Smooth muscle cell (in vitro differentiated cells): ENCODE data around the gene C21orf58. TPM values are rescaled to one million over a fixed set of nuclear protein-coding genes. Genes with fewer than 3 reads are reported as not detected.

Experiments used
- DNase-seq: peaks from one replicate; lab custom pipeline; 2025; ENCODE audit not compliant: unreplicated experiment; lab: John Stamatoyannopoulos, UW
- H2AFZ ChIP-seq: fragments of 200-600 bp; sonication (generic); 2 replicates; pipeline ENCODE4 v1.6.0; 2016; ENCODE audit warnings: antibody characterized with exemption, low read depth, mild to moderate bottlenecking
- H3F3A ChIP-seq: fragments of 200-600 bp; sonication (generic); 2 replicates; pipeline ENCODE4 v1.6.0; 2017; ENCODE audit warnings: antibody characterized with exemption, low read depth
- H3K27ac ChIP-seq: fragments of 200-600 bp; sonication (generic); 2 replicates; pipeline ENCODE4 v1.5.1; 2016; ENCODE audit warnings: low read depth, mild to moderate bottlenecking
- H3K27me3 ChIP-seq: fragments of 200-600 bp; sonication (generic); 2 replicates; pipeline ENCODE4 v1.6.1; 2016; ENCODE audit warnings: low read depth, mild to moderate bottlenecking
- H3K36me3 ChIP-seq: fragments of 200-600 bp; sonication (generic); 2 replicates; pipeline ENCODE4 v1.5.1; 2016; ENCODE audit warnings: low read depth
- H3K4me1 ChIP-seq: fragments of 200-600 bp; sonication (generic); 2 replicates; pipeline ENCODE4 v1.5.1; 2016; ENCODE audit warnings: low read depth
- H3K4me2 ChIP-seq: fragments of 200-600 bp; sonication (generic); 2 replicates; pipeline ENCODE4 v1.6.0; 2016; ENCODE audit warnings: mild to moderate bottlenecking
- H3K4me3 ChIP-seq: fragments of 200-600 bp; sonication (generic); 2 replicates; pipeline ENCODE4 v1.5.1; 2016; ENCODE audit warnings: mild to moderate bottlenecking
- H3K79me2 ChIP-seq: fragments of 200-600 bp; sonication (generic); 2 replicates; pipeline ENCODE4 v1.6.0; 2016; ENCODE audit warnings: low read depth, mild to moderate bottlenecking
- H3K9ac ChIP-seq: fragments of 200-600 bp; sonication (generic); 2 replicates; pipeline ENCODE4 v1.6.0; 2016; ENCODE audit warnings: low read depth
- H3K9me3 ChIP-seq: fragments of 200-600 bp; sonication (generic); replicated peaks from 2 replicates; pipeline ENCODE4 v1.5.1; 2016; ENCODE audit warnings: low read depth
- H4K20me1 ChIP-seq: fragments of 200-600 bp; sonication (generic); 2 replicates; pipeline ENCODE4 v1.6.0; 2016; ENCODE audit warnings: low read depth
- CTCF ChIP-seq: fragments of 200-600 bp; sonication (generic); IDR thresholded peaks from 2 replicates; pipeline ENCODE4 v1.5.1; 2017; ENCODE audit warnings: borderline replicate concordance, mild to moderate bottlenecking, antibody characterized with exemption; ENCODE audit not compliant: insufficient read depth, poor library complexity, severe bottlenecking
- WGBS: methylation state at CpG from one replicate; pipeline ENCODE4 v1.1.7; 2016; ENCODE audit warnings: low lambda C conversion rate; 5-methylcytosine and 5-hydroxymethylcytosine counted together
- polyA plus RNA-seq: library from polyadenylated mRNA; unstranded; fragments of >200 nt; fragmentation: Nextera tagmentation; extraction: Ambion mirVana; gene quantifications from 2 replicates; pipeline ENCODE4 v1.2.1, GENCODE V29; 2016
- total RNA-seq: library from RNA; depleted of rRNA; stranded (reverse); fragments of >200 nt; gene quantifications from 2 replicates; pipeline ENCODE4 v1.2.3, GENCODE V29; 2014

C21orf58 gene
- total and polyA plus RNA-seq, 2 experiments from 2014 or later = 3.9 to 4.5 TPM

- no peak for DNase-seq
- H2AFZ ChIP-seq = no peak overlapping the region
Measured at GRCh38 chr21:46299167-46299566, 24.5 kb downstream of the C21orf58 start.

GRCh38 chr21:46297338-46298271, 26.1 kb downstream of the C21orf58 start:
- Histone ChIP-seq H3K9me3 (no peaks in the 10 kb centered on the region), H3K36me3 (no peaks in the 10 kb centered on the region), H2AFZ (no peak overlapping the region), H3K4me3 (peak overlapping the region; percentile 45), H3K9ac (no peak overlapping the region), H3K4me1 (peaks cover 10% of the 10 kb centered on the region), H3F3A (no peaks in the 10 kb centered on the region), H3K27me3 (no peaks in the 10 kb centered on the region), H3K4me2 (peak overlapping the region; percentile 85), H3K27ac (no peak overlapping the region), H4K20me1 (no peaks in the 10 kb centered on the region), H3K79me2 (no peaks in the 10 kb centered on the region)
- 34% methylated on average over 82 of the region's 84 CpGs for WGBS
- no peak for TF ChIP-seq CTCF
- DNase-seq = no peak

More at GRCh38 chr21:46299167-46299566, 24.5 kb downstream of the C21orf58 start:
- no peaks in the 10 kb centered on the region for H3F3A ChIP-seq
- 87% methylated on average over 9 of the region's 9 CpGs for WGBS
- H3K27ac ChIP-seq = no peak overlapping the region
- H3K4me3 ChIP-seq = no peak overlapping the region
- no peak for TF ChIP-seq CTCF
- peaks cover 10% of the 10 kb centered on the region for H3K4me1 ChIP-seq
- no peaks in the 10 kb centered on the region for H3K79me2 ChIP-seq
- H3K9me3 ChIP-seq = no peaks in the 10 kb centered on the region
- no peaks in the 10 kb centered on the region for H4K20me1 ChIP-seq
- no peak overlapping the region for H3K4me2 ChIP-seq
- no peak overlapping the region for H3K9ac ChIP-seq
- H3K27me3 ChIP-seq = no peaks in the 10 kb centered on the region
- H3K36me3 ChIP-seq = no peaks in the 10 kb centered on the region

GRCh38 chr21:46295996-46296752, 27.5 kb downstream of the C21orf58 start:
- Histone ChIP-seq H3K9me3 (no peaks in the 10 kb centered on the region), H4K20me1 (no peaks in the 10 kb centered on the region), H3K27me3 (no peaks in the 10 kb centered on the region), H3K4me2 (peak overlapping the region; percentile 29), H2AFZ (no peak overlapping the region), H3K4me1 (peaks cover 10% of the 10 kb centered on the region), H3K36me3 (no peaks in the 10 kb centered on the region), H3F3A (no peaks in the 10 kb centered on the region), H3K79me2 (no peaks in the 10 kb centered on the region), H3K27ac (peak overlapping the region; percentile 82), H3K4me3 (no peak overlapping the region), H3K9ac (no peak overlapping the region)
- 57% methylated on average over 27 of the region's 29 CpGs for WGBS
- TF ChIP-seq CTCF = no peak
- no peak for DNase-seq
